WTC11 (cell line): ENCODE results near the gene EIF5A.

ENCODE experiments used
- CBFB ChIP-seq: sonication (generic); formaldehyde crosslinking; IDR thresholded peaks from 2 replicates; pipeline ENCODE4 v1.8.1; 2022; ENCODE audit warnings: mild to moderate bottlenecking, low read depth, missing genetic modification reagents
- ESRRA ChIP-seq: sonication (generic); formaldehyde crosslinking; IDR thresholded peaks from 2 replicates; pipeline ENCODE4 v1.8.1; 2022; ENCODE audit warnings: mild to moderate bottlenecking, missing genetic modification reagents, borderline replicate concordance
- SP1 ChIP-seq: sonication (generic); formaldehyde crosslinking; conservative IDR thresholded peaks from 2 replicates; pipeline ENCODE4 v1.8.1; 2022; ENCODE audit warnings: missing genetic modification reagents
- ZBTB21 ChIP-seq: sonication (generic); formaldehyde crosslinking; IDR thresholded peaks from 2 replicates; pipeline ENCODE4 v1.8.1; 2023; ENCODE audit warnings: mild to moderate bottlenecking, missing genetic modification reagents, borderline replicate concordance
- ZNF121 ChIP-seq: sonication (generic); formaldehyde crosslinking; IDR thresholded peaks from 2 replicates; pipeline ENCODE4 v1.8.0; 2023; ENCODE audit warnings: missing genetic modification reagents
- TF ChIP-seq, protein P1 (sequence below): sonication (generic); formaldehyde crosslinking; IDR thresholded peaks from 2 replicates; pipeline ENCODE4 v1.8.1; 2023; ENCODE audit warnings: mild to moderate bottlenecking, missing genetic modification reagents, moderate library complexity
- TF ChIP-seq, protein P2 (sequence below): fragments of 200-600 bp; IDR thresholded peaks from 2 replicates; pipeline ENCODE4 v1.8.0; 2022; ENCODE audit warnings: antibody characterized with exemption
- TF ChIP-seq, protein P3 (sequence below): sonication (generic); formaldehyde crosslinking; conservative IDR thresholded peaks from 2 replicates; pipeline ENCODE4 v1.8.1; 2022; ENCODE audit warnings: mild to moderate bottlenecking, missing genetic modification reagents
- TF ChIP-seq, protein P4 (sequence below): sonication (generic); formaldehyde crosslinking; IDR thresholded peaks from 2 replicates; pipeline ENCODE4 v1.8.1; 2023; ENCODE audit warnings: mild to moderate bottlenecking, missing genetic modification reagents
- TF ChIP-seq, protein P5 (sequence below): sonication (generic); formaldehyde crosslinking; IDR thresholded peaks from 2 replicates; pipeline ENCODE4 v1.8.0; 2022; ENCODE audit warnings: mild to moderate bottlenecking, missing genetic modification reagents
- TF ChIP-seq, protein P6 (sequence below): sonication (generic); formaldehyde crosslinking; IDR thresholded peaks from 2 replicates; pipeline ENCODE4 v1.8.0; 2022; ENCODE audit warnings: mild to moderate bottlenecking, missing genetic modification reagents
- TF ChIP-seq, protein P7 (sequence below): sonication (generic); formaldehyde crosslinking; IDR thresholded peaks from 2 replicates; pipeline ENCODE4 v1.8.1; 2023; ENCODE audit warnings: mild to moderate bottlenecking, missing genetic modification reagents
- TF ChIP-seq, protein P8 (sequence below): sonication (generic); formaldehyde crosslinking; IDR thresholded peaks from 2 replicates; pipeline ENCODE4 v1.8.1; 2022; ENCODE audit warnings: low read depth, missing genetic modification reagents, borderline replicate concordance
- TF ChIP-seq, protein P9 (sequence below): sonication (generic); formaldehyde crosslinking; IDR thresholded peaks from 2 replicates; pipeline ENCODE4 v1.8.1; 2022; ENCODE audit warnings: missing genetic modification reagents, borderline replicate concordance

DNA sequence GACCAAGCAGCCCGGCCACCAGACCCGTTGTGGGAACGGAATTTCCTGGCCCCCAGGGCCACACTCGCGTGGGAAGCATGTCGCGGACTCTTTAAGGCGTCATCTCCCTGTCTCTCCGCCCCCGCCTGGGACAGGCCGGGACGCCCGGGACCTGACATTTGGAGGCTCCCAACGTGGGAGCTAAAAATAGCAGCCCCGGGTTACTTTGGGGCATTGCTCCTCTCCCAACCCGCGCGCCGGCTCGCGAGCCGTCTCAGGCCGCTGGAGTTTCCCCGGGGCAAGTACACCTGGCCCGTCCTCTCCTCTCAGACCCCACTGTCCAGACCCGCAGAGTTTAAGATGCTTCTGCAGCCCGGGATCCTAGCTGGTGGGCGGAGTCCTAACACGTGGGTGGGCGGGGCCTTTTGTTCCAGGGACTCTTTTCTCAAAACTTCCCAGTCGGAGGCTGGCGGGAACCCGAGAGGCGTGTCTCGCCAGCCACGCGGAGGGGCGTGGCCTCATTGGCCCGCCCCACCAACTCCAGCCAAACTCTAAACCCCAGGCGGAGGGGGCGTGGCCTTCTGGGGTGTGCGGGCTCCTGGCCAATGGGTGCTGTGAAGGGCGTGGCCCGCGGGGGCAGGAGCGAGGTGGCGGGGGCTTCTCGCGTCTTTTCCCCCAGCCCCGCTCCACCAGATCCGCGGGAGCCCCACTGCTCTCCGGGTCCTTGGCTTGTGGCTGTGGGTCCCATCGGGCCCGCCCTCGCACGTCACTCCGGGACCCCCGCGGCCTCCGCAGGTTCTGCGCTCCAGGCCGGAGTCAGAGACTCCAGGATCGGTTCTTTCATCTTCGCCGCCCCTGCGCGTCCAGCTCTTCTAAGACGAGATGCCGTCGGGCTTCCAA, 26.1 kb upstream of the EIF5A start, which contains the start of gene SLC2A4:
- TF ChIP-seq, protein P1, sequence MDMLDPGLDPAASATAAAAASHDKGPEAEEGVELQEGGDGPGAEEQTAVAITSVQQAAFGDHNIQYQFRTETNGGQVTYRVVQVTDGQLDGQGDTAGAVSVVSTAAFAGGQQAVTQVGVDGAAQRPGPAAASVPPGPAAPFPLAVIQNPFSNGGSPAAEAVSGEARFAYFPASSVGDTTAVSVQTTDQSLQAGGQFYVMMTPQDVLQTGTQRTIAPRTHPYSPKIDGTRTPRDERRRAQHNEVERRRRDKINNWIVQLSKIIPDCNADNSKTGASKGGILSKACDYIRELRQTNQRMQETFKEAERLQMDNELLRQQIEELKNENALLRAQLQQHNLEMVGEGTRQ (CRISPR knock-in tag): peak; percentile 67
- TF ChIP-seq, protein P2, sequence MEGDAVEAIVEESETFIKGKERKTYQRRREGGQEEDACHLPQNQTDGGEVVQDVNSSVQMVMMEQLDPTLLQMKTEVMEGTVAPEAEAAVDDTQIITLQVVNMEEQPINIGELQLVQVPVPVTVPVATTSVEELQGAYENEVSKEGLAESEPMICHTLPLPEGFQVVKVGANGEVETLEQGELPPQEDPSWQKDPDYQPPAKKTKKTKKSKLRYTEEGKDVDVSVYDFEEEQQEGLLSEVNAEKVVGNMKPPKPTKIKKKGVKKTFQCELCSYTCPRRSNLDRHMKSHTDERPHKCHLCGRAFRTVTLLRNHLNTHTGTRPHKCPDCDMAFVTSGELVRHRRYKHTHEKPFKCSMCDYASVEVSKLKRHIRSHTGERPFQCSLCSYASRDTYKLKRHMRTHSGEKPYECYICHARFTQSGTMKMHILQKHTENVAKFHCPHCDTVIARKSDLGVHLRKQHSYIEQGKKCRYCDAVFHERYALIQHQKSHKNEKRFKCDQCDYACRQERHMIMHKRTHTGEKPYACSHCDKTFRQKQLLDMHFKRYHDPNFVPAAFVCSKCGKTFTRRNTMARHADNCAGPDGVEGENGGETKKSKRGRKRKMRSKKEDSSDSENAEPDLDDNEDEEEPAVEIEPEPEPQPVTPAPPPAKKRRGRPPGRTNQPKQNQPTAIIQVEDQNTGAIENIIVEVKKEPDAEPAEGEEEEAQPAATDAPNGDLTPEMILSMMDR: no peak
- TF ChIP-seq, protein P3, sequence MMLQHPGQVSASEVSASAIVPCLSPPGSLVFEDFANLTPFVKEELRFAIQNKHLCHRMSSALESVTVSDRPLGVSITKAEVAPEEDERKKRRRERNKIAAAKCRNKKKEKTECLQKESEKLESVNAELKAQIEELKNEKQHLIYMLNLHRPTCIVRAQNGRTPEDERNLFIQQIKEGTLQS: no peak
- TF ChIP-seq, protein P4, sequence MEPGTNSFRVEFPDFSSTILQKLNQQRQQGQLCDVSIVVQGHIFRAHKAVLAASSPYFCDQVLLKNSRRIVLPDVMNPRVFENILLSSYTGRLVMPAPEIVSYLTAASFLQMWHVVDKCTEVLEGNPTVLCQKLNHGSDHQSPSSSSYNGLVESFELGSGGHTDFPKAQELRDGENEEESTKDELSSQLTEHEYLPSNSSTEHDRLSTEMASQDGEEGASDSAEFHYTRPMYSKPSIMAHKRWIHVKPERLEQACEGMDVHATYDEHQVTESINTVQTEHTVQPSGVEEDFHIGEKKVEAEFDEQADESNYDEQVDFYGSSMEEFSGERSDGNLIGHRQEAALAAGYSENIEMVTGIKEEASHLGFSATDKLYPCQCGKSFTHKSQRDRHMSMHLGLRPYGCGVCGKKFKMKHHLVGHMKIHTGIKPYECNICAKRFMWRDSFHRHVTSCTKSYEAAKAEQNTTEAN (CRISPR knock-in tag): no peak
- TF ChIP-seq, protein P5, sequence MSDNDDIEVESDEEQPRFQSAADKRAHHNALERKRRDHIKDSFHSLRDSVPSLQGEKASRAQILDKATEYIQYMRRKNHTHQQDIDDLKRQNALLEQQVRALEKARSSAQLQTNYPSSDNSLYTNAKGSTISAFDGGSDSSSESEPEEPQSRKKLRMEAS: peak; percentile 6; the same call in 1 of the 2 replicates
- TF ChIP-seq ESRRA (CRISPR knock-in tag) (no peak), ZNF121 (CRISPR knock-in tag) (no peak), SP1 (CRISPR knock-in tag) (peak; percentile 76), CBFB (no peak), ZBTB21 (no peak)
- TF ChIP-seq, protein P6, sequence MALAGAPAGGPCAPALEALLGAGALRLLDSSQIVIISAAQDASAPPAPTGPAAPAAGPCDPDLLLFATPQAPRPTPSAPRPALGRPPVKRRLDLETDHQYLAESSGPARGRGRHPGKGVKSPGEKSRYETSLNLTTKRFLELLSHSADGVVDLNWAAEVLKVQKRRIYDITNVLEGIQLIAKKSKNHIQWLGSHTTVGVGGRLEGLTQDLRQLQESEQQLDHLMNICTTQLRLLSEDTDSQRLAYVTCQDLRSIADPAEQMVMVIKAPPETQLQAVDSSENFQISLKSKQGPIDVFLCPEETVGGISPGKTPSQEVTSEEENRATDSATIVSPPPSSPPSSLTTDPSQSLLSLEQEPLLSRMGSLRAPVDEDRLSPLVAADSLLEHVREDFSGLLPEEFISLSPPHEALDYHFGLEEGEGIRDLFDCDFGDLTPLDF (CRISPR knock-in tag): no peak
- TF ChIP-seq, protein P7, sequence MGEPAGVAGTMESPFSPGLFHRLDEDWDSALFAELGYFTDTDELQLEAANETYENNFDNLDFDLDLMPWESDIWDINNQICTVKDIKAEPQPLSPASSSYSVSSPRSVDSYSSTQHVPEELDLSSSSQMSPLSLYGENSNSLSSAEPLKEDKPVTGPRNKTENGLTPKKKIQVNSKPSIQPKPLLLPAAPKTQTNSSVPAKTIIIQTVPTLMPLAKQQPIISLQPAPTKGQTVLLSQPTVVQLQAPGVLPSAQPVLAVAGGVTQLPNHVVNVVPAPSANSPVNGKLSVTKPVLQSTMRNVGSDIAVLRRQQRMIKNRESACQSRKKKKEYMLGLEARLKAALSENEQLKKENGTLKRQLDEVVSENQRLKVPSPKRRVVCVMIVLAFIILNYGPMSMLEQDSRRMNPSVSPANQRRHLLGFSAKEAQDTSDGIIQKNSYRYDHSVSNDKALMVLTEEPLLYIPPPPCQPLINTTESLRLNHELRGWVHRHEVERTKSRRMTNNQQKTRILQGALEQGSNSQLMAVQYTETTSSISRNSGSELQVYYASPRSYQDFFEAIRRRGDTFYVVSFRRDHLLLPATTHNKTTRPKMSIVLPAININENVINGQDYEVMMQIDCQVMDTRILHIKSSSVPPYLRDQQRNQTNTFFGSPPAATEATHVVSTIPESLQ (CRISPR knock-in tag): no peak
- TF ChIP-seq, protein P8, sequence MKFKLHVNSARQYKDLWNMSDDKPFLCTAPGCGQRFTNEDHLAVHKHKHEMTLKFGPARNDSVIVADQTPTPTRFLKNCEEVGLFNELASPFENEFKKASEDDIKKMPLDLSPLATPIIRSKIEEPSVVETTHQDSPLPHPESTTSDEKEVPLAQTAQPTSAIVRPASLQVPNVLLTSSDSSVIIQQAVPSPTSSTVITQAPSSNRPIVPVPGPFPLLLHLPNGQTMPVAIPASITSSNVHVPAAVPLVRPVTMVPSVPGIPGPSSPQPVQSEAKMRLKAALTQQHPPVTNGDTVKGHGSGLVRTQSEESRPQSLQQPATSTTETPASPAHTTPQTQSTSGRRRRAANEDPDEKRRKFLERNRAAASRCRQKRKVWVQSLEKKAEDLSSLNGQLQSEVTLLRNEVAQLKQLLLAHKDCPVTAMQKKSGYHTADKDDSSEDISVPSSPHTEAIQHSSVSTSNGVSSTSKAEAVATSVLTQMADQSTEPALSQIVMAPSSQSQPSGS (CRISPR knock-in tag): no peak
- TF ChIP-seq, protein P9, sequence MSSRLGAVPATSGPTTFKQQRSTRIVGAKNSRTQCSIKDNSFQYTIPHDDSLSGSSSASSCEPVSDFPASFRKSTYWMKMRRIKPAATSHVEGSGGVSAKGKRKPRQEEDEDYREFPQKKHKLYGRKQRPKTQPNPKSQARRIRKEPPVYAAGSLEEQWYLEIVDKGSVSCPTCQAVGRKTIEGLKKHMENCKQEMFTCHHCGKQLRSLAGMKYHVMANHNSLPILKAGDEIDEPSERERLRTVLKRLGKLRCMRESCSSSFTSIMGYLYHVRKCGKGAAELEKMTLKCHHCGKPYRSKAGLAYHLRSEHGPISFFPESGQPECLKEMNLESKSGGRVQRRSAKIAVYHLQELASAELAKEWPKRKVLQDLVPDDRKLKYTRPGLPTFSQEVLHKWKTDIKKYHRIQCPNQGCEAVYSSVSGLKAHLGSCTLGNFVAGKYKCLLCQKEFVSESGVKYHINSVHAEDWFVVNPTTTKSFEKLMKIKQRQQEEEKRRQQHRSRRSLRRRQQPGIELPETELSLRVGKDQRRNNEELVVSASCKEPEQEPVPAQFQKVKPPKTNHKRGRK (CRISPR knock-in tag): no peak
